ENCODE results near the gene INHBB.

DNA sequence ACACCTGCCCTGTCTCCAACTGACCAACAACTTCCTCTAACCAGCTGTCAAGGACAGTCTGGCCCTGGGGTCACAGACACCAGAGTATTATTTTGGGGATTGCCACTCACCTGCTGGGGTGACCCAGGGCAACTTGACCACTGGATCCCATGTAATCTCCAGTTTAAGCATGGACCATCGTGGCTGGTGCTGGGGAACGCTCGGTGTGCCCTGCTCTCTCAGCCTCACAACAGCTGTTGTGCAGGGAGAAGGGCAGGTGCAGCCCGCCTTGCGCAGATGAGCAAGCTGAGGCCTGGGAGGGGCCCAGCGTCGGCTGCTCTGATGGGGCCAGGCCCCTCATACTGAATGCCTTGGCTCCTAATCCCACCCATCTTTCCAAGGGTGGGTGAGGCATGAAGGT, 21.0 kb upstream of the INHBB start:
- no peak for TF ChIP-seq POLR2A (IDR thresholded peaks at IDR 0.05)
- TF ChIP-seq CTCF (IDR thresholded peaks at IDR 0.05), result no peak
